Measurements from ENCODE around the gene SIGLEC6. TPM values are rescaled to one million over a fixed set of nuclear protein-coding genes. Genes with fewer than 3 reads are reported as not detected.

Gene SIGLEC6
- total RNA-seq, 1 experiment from 2014 or later = 0.31 TPM

DNA sequence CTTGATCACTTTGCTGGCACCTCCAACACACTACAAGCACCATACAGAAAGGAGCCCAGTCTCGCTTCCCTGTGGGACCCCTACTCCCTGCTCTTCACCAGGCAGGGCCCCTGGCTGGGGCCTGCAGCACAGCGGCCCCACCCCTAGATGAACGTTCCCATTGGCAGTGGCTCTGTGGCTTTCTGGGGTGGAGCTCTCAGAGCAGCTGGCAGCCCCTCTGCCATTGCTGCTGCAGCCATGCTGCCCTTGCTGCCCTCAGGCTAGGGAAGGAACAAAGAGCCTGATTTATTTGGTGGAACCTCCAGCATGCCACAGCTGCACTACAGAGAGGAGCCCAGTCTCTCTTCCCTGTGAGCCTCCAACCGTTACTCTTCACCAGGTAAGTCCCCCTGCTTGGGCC lies 5.8 kb downstream of the SIGLEC6 start:
- Histone ChIP-seq H3K18ac (ENCODE audit: insufficient read length, low read depth, low read length) (no peak overlapping the region), H3K9me3 (ENCODE audit: control insufficient read depth, low read depth, low read length) (no peaks in the 10 kb centered on the region), H3K23ac (ENCODE audit: insufficient read length, low read depth, low read length) (no peak overlapping the region), H4K91ac (ENCODE audit: insufficient read length, low read depth, low read length) (no peak overlapping the region), H2BK20ac (ENCODE audit: low read depth, low read length, poor library complexity, severe bottlenecking) (no peak overlapping the region), H3K56ac (ENCODE audit: insufficient read length, low read depth, low read length) (no peak overlapping the region), H4K20me1 (ENCODE audit: control insufficient read depth, insufficient read depth, insufficient read length) (no peaks in the 10 kb centered on the region), H4K5ac (ENCODE audit: insufficient read length, low read depth, low read length) (no peak overlapping the region), H2AK5ac (ENCODE audit: insufficient read length, low read length) (no peak overlapping the region), H3K79me2 (ENCODE audit: insufficient read depth, low read length) (no peaks in the 10 kb centered on the region), H3K27ac (ENCODE audit: insufficient read length, low read depth, low read length) (no peak overlapping the region), H3K79me1 (ENCODE audit: insufficient read depth, low read depth, low read length, poor library complexity, severe bottlenecking) (no peaks in the 10 kb centered on the region), H3K9ac (ENCODE audit: extremely low read depth, insufficient read length, low read length) (no peak overlapping the region), H2BK120ac (ENCODE audit: low read depth, low read length, poor library complexity, severe bottlenecking) (no peak overlapping the region), H4K8ac (replicated peaks; ENCODE audit: insufficient read length, low read depth, low read length) (no peak overlapping the region), H3K27me3 (ENCODE audit: insufficient read depth, low read length) (no peaks in the 10 kb centered on the region), H2AFZ (ENCODE audit: low read length) (no peak overlapping the region), H2BK12ac (ENCODE audit: insufficient read length, low read depth, low read length) (no peak overlapping the region), H2BK5ac (ENCODE audit: insufficient read length, low read length) (no peak overlapping the region), H3T11ph (ENCODE audit: low read length) (no peak overlapping the region), H3K4me1 (ENCODE audit: insufficient read depth, low read length) (no peaks in the 10 kb centered on the region), H3K14ac (ENCODE audit: insufficient read depth, low read length) (no peak overlapping the region), H3K4ac (ENCODE audit: low read depth, low read length) (no peak overlapping the region), H2BK15ac (ENCODE audit: low read depth, low read length) (no peak overlapping the region), H3K4me2 (ENCODE audit: insufficient read depth, insufficient read length, low read length) (no peak overlapping the region), H3K23me2 (ENCODE audit: insufficient read length, low read depth, low read length, poor library complexity, severe bottlenecking) (no peaks in the 10 kb centered on the region)
- H3K4me1 Mint-ChIP-seq = no peaks in the 10 kb centered on the region
- peaks cover 47 to 95% of the 10 kb centered on the region in 2 experiments for H3K9me3 Mint-ChIP-seq
- H3K36me3 Mint-ChIP-seq (ENCODE audit: insufficient read depth in 1 of 3, low read depth in 3 of 3) = no peaks in the 10 kb centered on the region; a peak in 2 of 7 replicates
- no peak for DNase-seq
- H3K4me3 Mint-ChIP-seq = no peak overlapping the region
- peaks cover 35% of the 10 kb centered on the region for H3K27me3 Mint-ChIP-seq (ENCODE audit: low read depth)
- no peak for TF ChIP-seq CTCF (conservative IDR thresholded peaks at IDR 0.05)
- no peak overlapping the region for H3K27ac Mint-ChIP-seq
- WGBS (ENCODE audit: extremely low coverage, insufficient read length, low lambda C conversion rate) = no CpG with 5 or more reads among the region's 4 CpGs

Data from H9 (cell line).